GM20431 (cell line): ENCODE data around the gene PRICKLE2.

Experiments used
- in situ Hi-C: fragments of 300-500 bp; cut with MseI, MboI; formaldehyde crosslinking; loops from one replicate; pipeline ENCODE4 v1.15.0; 2020; ENCODE audit warnings: low sequenced_read_pairs; ENCODE audit not compliant: unreplicated experiment

PRICKLE2 gene

DNA sequence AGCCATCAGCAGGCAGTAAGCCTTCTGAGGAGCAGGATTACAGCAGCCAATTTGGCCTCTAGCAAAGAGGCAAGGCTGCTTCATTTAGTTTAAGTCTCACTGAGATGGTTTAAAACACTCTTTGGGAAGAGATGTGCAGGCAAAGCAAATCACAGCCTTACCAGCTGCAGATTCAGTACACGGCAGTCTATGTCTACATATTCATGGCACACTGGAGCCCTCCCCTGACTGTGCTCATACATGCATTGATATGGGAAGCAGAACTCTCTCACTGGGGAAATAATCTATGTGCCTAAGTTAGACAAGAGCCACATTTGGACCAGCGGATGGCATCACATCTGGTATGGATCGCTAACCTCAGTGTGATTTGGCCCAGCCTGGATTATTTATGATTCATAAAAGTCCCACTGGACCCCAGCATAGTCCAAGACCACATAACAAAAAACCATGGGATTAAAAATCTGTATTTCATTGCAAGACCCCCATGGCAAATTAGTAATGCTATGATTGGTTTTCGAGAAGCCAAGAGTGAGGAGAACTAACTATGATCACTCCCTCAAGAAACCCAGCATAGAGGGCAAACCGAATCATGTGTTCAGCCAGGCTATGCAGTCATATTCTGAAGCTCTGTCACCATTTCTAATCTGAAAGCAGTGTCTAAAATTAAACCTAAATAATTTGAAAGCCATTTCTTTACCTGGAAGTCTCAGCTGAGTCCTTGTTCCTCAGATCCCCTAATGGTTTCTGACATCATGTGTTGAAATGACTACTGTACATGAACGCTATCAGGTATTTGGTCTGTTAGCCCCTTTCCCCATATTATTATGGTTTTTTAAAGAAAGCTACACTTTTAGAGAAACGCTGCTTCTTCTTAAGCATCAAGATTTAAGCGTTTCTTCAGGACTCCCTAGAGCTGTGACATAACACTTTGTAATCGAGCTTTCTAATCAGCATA, 1.2 kb downstream of the PRICKLE2 start:
- in situ Hi-C loops = no loop called here

DNA sequence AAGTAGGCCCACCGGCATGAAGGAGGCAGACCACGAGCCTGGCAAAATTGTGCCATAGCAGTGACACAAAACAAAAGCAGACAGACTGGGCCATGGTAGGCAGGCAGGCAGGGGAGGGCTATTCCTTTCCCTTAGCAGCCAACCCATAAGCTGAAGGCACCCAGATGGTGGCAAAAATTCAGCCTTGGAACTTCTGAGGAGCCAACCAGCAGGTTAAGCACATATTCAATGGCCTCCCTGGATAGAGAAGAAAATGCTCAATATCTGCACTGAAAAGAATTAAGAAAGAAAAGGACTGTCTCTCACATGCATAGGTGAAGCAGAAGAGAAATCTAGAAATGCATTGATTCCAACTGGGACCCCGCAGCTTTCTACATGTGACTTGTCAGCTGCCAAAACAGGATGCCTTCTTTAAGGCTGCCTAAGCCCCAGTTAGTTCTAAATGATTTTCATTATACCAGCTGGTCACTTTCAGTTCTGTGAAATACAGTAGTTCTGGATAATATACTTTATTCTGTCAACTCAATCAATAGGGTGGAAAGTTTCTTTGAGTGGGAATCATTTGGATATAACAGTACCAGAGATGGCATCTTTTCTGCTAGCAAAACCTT, 2.7 kb downstream of the PRICKLE2 start:
- in situ Hi-C loops = no loop called here

DNA sequence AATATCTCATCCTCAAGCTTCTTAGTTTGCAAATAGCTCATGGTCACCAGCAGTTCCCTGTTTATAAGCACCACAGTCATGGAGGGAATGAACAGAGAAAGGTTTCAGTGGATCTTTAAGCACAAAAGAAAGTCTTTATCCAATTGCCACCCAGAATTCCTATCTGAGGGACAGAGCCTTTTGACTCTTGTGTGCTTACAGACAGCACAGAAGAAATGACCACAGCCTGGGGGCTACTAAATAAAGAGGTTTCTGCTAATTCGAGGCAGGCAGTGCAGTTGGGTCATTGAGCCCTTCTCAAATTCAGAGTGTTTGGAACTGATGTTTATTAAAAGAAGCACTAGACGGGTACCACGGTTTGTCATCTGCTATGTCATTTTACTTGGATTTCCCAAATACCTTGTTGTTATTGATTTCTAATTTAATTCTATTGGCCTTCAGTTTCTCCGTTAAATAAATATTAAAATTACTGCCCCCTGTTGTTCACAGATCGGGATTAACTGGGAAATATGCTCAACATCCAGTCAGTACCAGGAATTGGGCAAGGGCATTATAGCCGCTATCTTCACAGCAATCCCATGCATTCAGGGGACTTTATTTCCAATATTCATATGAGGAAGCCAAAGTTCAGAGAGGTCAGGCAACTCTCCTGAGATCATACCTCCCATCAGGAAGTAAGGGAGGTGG, 3.6 kb downstream of the PRICKLE2 start:
- in situ Hi-C loops = no loop called here

DNA sequence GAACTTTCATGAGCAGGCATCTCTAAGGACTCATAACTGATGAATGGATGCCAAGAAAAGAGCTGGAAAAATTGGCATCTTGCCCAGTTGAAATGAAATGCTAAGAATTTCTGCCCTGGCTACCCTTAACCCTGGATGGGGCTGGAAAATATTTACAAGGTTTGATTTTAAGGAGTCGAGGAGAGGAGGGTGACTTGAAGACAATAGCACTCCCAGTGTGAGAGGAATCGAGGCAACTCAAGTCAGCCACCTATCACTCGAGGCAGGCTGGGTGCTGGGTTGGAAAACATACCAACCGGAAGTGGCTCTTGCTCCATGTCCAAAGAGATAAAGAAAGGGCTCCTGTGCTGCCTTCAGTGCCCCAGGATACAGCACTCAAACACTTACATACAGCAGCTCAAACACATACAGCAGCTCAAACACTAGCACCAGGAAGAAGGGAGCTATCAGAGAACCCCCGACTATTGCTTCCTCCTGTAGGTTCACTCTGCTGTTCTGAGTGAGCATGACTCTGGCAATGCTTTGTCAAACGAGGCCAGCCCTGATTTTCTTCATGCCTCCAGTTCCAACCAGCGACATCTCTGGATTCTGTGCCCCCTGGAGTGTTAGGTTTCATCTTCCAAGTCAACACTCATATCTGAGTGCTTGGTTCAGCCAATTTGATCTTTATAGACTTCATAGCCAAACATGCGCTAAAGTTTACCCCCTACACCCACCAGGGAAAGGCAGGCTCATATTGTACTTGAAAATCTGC, 4.9 kb downstream of the PRICKLE2 start:
- in situ Hi-C loops = no loop called here

DNA sequence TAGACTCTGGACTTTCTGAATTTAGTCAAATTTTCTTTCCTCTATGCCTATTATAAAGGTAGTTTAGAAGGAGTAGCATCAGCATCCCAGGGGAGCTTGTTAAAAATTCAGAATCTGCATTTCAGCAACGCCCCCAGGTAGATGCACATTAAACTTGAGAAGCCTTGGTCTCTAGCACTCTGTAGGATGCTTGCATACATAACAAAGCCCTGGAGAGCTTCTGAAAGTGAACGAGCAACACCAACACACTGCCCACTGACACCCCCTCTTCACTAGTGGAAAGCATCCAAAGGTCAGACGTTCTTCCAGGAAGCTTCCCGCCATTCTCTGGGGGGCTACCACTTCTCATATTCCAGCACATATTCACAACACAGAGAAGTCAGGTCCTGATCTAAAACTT, 6.5 kb downstream of the PRICKLE2 start:
- in situ Hi-C loops = no loop called here

DNA sequence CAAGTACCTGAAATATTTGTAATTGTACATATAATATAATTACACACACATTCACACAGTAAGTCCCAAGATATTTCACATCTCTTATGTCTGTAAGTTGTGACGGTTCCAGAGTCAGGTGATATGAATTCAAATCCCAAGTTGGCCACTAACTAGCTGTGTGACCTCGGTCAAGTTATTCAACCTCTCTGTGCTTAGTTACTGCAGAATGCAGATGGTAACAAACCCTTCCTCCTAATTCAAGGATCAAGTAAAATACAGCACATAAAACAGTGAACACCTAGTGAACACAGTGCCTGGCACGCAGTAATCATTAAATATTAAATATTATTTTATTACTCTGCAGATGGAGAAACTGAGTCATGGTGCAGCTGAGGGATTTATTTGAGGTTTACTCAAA, 6.9 kb downstream of the PRICKLE2 start:
- in situ Hi-C loops = no loop called here

DNA sequence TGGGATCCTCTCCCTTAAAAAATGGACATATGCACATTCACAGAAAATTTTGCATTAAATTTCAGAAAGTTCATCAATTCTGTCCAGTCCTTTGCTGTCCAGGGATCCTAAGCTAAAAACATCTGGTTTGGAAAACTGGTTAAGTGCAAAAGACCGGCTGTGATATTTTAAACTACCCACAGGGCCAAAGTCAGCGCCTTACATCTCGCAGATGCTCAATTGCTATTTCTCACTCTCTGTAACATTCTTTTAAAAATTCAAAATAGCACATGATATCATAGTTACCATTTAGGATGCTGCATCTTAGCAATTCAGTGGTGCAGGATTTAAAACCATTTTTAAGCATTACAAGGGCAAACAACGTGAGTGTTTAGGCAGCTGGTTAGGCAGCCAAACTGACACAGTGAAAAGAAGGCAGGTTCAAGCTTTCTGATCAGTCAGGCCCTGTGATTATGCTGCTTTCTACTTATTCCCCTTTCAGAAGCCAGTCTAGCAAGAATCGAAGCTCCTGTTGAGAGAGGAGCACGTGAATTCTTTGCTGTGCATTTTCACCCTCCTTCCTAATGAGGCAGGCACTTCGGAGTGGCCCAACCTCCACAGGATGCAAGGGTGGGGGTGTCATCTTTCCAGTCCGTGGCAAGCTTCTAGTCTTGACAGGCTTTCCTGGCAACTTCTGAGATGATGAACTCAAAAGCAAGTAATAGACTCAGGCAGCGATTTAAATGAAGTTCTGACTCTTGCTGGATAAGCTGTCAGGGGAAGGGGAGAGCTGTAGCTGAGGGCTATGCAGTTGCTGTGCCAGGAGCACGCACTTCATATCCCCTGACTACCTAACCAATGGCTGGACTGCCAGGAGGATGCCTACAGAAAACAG, 8.8 kb downstream of the PRICKLE2 start:
- in situ Hi-C loops = no loop called here

DNA sequence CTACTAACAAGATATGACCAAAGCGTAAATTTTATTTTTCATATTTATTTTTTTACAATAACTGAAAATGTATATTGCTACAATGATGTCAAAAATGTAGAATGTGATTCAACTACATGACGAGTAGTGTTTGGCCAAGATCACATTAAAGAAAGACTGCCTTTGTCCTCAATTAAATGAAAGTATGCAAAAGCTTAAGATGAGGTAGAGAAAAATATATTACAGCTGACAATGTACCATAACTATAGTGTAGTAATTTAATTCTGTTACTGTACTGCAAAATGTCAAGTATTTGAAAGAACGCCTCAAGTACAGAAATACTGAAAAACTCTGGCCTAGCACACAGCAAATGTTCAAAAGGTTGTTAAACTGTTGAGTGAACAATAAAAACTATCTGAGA, 9.7 kb downstream of the PRICKLE2 start:
- in situ Hi-C loops = no loop called here

DNA sequence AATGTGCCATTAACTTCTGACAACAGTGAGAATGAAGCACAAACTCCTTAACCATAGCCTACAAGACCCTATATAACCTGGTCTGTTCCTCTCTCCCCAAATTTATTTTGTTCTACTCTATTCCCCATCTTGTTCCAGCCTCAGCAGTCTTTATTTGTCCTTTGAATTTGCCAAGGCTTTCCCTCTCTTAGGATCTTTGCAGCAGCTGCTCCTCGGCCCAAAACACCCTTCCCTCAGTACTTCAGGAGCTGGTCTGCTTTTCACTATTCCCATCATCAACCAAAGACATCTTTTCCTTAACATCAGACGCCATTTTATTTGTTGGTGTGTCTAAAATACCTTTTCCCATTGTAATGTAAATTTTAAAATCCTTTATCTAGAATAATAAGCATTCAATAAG, 10.2 kb downstream of the PRICKLE2 start:
- in situ Hi-C loops = no loop called here

DNA sequence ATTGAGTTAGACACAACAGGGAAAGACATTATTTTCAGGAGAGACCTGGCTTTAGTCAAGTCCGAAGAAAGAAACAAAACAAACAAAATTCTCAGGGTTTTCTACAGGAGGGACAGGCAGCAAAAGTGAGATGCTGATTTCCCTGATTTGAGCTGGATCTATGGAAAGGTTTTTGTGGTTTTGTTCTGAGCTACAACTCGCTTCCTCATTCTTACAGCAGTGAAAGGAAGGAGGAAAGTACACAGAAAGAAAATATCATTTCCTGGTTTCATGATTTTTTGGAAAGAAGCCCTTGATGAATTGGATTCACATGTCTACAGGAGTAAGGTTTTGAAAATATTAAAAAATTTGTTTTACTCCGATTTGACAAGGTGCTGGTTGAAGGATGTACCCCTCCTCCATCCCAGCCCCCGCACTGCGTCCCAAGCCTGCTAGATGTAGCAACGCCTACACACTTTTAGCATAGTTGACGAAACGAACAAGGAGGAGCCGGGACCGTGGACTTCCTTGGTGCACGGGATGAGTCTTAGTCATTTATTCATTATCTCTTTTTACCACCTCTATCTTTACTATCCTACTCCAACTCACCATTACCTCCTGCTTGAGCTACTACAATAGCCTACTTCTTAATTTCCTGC, 10.8 kb downstream of the PRICKLE2 start:
- in situ Hi-C loops = no loop called here

DNA sequence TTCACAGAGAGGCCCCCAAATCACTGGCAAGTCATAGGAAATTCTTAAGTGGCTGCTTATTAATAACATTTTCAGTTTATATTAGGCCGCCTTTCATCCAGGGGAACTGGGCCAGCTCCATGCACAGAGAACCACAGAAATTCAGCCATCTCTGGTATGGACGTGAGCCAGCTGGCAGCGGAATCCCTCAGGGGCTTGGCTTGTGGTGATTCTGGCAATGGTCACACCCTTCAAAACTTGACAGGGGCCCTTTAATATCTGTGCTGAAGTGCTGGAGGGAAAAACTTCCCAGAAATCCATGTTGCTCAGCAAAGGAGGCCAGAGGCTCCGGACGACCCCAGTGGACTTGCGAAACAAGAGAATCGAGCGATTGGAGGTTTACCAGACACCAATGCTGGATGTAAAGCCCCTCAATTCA, 11.3 kb downstream of the PRICKLE2 start:
- in situ Hi-C loops = no loop called here

DNA sequence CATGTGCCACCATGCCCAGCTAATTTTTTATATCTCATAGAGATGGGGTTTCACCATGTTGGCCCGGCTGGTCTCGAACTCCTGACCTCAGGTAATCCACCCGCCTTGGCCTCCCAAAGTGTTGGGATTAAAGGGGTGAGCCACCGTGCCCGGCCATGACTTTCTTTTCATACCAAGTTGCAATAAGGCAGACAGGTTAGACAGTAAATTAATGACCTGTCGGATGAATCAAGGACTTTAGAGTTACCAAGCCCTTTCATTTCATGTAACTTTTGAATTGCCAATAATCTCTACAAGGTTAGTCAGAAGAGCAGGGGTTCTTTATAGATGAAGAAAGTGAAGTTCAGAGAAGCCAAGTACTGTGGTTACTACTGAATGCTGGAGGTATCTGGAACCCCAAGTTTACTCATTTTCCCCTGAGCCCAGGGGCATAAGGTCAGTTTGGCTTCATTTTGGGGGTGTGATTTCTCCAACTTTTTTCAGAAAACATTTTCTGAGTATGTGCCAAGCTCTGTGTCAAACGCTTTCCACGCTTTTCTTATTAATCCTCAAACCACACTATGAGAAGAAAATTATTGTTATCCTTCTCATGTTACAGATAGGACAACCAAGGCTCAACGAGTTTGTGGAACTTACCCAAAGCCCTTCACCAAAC, 11.9 kb downstream of the PRICKLE2 start:
- in situ Hi-C loops = no loop called here

DNA sequence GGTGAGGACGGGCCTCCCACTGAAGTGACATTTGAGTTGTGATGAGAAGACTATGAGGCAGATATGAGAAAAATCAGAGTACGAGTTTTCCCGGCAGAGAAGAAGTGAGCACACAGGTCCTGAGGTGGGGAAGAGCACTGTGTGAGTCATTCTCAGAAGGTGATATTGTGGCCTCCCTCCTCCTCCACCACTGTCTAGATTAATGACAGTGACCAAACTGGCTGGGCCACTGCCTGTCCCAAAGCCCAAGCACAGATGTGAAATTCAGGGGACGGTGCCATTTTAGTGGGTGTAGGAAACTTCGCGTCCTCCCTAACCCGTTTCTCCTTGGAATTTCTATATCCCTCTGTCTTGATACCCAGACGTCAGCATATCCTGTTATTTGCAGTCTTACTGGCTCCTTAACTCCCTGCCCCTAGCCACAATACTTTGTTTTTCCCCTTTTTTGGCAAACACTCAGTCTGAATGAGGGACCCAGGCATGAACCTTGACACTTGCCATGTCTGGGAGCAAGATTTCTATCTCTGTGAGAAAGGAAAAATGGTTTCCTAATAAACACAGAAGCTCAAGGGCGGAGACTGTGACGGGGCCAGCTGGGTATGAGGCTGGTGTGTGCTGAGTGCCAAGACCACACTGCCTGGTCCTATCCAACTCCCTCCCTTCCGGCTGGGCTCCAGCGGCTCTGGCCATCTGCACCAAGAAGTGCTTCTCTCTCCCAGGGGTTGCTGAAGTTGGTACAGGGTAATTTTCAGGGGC, 15.2 kb downstream of the PRICKLE2 start:
- in situ Hi-C loops = no loop called here

DNA sequence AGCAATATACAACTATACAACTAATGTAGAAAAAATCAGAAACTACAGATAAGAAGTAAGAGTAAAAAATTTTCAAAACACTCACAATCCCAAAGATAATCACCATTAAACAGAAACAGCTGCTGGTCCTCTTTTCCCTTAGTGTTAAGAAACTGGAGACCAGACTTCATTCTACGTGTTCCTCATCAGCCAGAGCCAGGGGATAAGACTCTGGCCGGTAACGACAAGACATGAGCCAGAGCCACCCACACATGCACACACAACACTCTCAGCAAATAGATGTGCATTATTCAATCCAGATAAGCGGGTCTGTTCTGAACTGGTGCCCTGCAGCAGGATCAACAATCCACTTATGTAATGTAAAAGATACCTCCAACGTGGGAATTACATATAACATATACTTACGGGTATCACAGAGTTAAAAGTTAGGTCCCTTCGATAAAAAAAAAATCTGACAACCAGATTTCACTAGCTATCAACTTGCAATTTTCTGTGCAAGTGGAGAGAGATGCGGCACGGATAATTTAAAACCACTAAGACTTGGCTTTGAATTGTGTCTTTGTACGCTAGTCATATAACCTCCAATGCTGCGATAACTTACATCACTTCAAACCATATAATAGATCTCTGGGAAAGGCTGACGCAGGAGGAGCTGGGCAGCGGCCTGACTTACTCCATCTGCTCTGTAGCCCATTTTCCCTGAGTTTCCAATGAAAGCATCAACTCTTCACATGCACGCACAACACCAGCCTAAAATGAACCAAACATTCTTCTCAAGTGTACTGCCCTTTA, 17.8 kb downstream of the PRICKLE2 start:
- in situ Hi-C loops = no loop called here

DNA sequence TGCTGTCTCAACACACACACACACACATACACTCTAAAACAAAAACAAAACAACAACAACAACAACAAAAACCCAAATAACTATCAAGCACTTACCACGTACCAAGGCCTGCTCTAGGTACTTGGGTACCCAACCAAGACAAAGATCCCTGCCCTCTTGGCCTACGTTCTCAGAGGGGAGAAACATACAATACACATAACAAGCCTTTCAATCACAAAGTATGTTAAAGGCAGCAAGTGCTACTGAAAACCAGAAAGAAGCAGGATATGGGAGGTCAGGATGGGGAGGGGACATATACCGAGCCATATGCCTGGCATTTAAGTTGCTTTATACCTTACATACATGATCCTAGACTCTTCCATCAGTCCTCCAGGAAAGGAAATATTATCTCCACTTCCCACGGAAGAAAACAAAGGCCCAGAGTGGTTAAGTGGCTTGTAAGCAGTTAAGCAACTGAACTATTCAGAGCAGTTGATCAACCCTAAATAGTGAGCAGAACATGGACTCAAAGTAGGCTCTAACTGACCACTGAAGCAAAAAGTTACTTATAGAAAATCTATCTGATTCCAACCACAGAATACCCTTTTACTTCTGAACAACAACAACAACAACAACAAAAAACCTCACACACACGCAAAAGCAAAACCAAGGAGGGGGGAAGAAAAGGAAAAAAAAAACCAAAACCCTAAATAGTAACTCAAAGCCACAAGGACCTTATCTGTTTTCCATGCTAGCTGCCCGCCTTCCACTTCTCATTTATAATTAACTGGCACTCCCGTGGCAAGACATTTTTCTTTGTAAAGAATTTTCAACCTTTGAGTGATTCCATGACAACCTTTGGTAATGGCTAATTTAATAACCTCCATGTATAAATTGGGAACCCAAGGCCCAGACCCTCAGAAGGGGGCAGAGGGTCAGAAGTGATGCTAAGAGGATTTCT, 21.0 kb downstream of the PRICKLE2 start:
- in situ Hi-C loops = no loop called here

DNA sequence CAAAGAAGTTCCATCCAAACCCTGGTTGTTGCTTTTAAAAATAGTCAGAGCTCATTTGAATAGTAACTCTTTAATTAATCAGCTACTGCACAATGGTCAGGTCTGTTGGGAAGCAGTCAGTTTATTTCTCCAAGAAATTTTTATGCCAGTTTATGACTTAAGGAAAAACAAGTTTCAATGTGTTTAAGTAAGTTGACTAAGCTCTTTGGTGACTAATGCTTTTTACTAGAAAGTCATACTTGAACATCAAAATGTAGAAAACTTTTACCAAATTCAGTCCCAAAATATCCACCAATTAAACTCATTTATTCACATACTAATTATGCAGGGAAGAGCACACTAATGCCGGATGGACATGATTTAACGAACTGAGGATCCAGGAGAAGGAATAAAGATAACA, 22.1 kb downstream of the PRICKLE2 start:
- in situ Hi-C loops = no loop called here
